Skin epidermis (tissue), 12 donors: Measurements from ENCODE around the gene FAM174C.
"Not testable (repeated sequence)": the region's sequence is repeated elsewhere in the genome, so short reads cannot be mapped to it uniquely, and the experiment has no call there.

Source experiments
- H3K27ac ChIP-seq, 21 experiments: fragments of 200-600 bp; sonication (generic) in 11 of 21; one replicate each; pipeline ENCODE4 v1.5.0; 2020; ENCODE audit warnings: mild to moderate bottlenecking in 3 of 21, inconsistent platforms in 2 of 21, moderate library complexity in 2 of 21
- H3K4me3 ChIP-seq, 7 experiments: fragments of 200-600 bp; sonication (generic) in 2 of 7; one replicate each; pipeline ENCODE4 v1.5.0; 2020; ENCODE audit warnings: inconsistent platforms in 2 of 7, mild to moderate bottlenecking in 2 of 7, moderate library complexity in 1 of 7

The FAM174C gene

GRCh38 chr19:1290703-1291651, 15.6 kb downstream of the FAM174C start:
- Histone ChIP-seq H3K27ac (no peak overlapping the region), H3K4me3 (no peak overlapping the region)

- H3K27ac ChIP-seq: no peak overlapping the region
- no peak overlapping the region for H3K4me3 ChIP-seq
Measured at GRCh38 chr19:1291761-1292418, 16.6 kb downstream of the FAM174C start.

GRCh38 chr19:1292419-1293151, 17.3 kb downstream of the FAM174C start:
- H3K4me3 ChIP-seq: no peak overlapping the region
- H3K27ac ChIP-seq: no peak overlapping the region

GRCh38 chr19:1293782-1294604, 18.7 kb downstream of the FAM174C start:
- no peak overlapping the region for H3K27ac ChIP-seq
- no peak overlapping the region for H3K4me3 ChIP-seq

- no peak overlapping the region for H3K27ac ChIP-seq
- H3K4me3 ChIP-seq: no peak overlapping the region
Measured at GRCh38 chr19:1294688-1295087, 19.4 kb downstream of the FAM174C start.

DNA sequence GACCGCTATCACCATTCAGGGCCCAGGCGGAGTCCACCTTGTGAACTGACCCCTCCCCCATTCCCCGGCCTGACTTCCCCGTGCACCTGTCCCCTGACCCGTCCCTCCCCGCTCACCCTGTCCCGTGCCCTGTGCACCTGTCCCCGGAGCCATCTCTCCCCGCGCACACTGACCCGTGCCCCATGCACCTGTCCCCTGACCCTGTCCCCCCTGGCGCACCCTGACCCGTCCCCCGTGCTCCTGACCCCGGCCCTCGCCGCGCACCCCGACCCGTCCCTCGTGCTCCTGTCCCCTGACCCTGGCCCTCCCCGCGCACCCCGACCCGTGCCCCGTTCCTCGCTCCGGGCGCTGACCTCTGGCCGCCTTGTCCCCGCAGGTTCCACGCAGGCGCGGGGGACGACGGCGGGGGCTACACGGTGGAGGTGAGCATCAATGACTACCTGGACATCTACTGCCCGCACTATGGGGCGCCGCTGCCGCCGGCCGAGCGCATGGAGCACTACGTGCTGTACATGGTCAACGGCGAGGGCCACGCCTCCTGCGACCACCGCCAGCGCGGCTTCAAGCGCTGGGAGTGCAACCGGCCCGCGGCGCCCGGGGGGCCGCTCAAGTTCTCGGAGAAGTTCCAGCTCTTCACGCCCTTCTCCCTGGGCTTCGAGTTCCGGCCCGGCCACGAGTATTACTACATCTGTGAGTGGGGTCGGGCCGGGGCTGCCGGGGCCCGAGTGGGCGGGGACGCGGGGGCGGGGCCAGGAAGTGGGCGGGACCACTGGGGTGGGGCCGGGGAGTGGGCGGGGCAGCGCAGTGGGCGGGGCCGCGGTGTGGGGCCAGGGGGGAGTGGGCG, 20.1 kb downstream of the FAM174C start:
- Histone ChIP-seq H3K27ac (no peak overlapping the region), H3K4me3 (no peak overlapping the region)

DNA sequence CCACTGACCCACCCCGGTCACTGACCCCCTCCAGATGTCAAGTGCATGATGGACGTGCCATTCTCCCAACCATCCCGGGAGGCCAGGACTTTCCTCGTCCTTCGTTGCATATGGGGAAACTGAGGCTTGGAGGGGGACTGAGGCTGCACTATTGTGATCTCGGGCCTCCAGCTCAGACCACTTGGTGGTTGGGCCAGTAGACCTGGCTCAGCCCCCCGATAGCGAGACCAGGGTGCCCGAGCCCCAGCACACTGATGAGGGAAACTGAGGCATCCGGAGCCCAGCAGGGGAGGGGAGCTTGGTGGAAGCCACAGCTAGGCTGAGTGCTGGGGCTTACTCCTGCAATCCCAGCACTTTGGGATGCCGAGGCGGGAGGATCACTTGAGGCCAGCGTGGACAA, 20.7 kb downstream of the FAM174C start:
- Histone ChIP-seq H3K27ac (no peak overlapping the region), H3K4me3 (no peak overlapping the region)

GRCh38 chr19:1296575-1297271, 21.4 kb downstream of the FAM174C start:
- no peak overlapping the region for H3K27ac ChIP-seq
- H3K4me3 ChIP-seq: no peak overlapping the region

DNA sequence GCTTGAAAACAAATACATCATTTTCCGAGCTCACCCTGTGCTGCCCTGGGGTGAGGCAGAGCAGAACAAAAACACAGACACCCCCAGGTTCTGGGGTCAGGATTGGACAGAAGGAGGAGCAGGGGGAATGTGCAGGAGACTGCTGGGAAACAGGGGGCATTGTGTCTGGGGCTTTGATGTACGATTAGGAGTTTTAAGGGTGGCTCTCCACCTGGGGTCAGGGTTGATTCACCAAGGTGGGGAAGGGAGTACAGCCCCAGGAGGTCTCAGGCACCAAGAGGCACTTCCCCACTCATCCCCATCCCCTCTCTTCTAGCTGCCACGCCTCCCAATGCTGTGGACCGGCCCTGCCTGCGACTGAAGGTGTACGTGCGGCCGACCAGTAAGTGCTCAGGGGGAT, 22.9 kb downstream of the FAM174C start:
- Histone ChIP-seq H3K4me3 (no peak overlapping the region), H3K27ac (no peak overlapping the region)

DNA sequence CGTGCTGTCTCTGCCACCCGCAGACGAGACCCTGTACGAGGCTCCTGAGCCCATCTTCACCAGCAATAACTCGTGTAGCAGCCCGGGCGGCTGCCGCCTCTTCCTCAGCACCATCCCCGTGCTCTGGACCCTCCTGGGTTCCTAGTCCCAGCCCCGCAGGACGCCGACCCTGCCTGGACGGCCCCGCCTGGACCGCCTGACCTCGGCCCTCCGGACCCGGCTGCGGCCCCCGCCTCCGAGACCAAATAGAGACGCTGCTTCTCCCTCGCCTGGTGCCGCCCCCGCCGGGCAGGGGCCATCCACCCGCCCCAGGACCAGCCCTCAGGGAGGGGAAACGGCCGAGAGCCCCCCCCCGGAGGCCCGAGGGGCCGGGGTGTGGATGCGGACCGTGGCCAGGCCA, 24.5 kb downstream of the FAM174C start:
- Histone ChIP-seq H3K27ac (no peak overlapping the region), H3K4me3 (no peak overlapping the region)

GRCh38 chr19:1300744-1301490, 25.6 kb downstream of the FAM174C start:
- H3K27ac ChIP-seq: no peak overlapping the region
- H3K4me3 ChIP-seq: no peak overlapping the region

- H3K27ac ChIP-seq: no peak overlapping the region
- H3K4me3 ChIP-seq: no peak overlapping the region
Measured at GRCh38 chr19:1302533-1303239, 27.4 kb downstream of the FAM174C start.

GRCh38 chr19:1304197-1304924, 29.0 kb downstream of the FAM174C start:
- no peak overlapping the region for H3K27ac ChIP-seq
- no peak overlapping the region for H3K4me3 ChIP-seq

DNA sequence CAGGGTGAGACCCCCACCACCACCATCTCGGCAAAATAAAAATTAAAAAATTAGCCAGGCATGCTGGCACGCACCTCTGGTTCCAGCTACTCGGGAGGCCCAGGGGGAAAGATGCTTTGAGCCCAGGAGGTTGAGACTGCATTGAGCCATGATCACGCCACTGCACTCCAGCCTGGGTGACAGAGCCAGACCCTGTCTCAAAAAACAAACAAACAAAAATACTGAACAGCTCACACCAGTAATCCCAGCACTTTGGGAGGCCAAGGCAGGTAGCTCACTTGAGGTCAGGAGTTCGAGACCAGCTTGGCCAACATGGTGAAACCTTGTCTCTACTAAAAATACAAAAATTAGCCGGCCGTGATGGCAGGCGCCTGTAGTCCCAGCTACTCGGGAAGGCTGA, 30.0 kb downstream of the FAM174C start:
- not testable (repeated sequence) for H3K27ac ChIP-seq, H3K4me3 ChIP-seq

GRCh38 chr19:1307320-1307719, 32.0 kb downstream of the FAM174C start:
- no peak overlapping the region for H3K27ac ChIP-seq
- H3K4me3 ChIP-seq: no peak overlapping the region

DNA sequence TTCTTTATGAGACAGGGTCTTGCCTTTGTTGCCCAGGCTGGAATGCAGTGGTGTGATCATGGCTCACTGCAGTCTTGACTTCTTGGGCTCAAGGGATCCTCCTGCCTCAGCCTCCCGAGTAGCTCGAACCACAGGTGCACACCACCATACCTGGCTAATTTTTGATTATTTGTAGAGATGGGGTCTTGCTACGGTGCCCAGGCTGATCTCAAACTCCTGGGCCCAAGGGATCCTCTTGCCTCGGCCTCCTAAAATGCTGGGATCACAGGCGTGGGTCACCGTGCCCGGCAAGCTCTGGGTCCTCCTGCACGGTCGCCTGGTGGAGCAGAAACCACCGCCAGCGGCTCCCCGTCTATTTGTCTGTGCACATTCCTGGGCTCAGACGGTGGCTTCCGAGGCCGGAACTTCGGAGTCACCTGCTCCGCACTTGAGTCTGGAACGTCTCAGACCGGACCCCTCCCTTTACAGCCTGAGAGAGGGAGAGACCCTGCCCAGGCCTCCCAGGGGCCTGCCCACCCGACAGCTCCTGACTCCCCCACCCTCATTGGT, 32.5 kb downstream of the FAM174C start:
- Histone ChIP-seq H3K4me3 (no peak overlapping the region), H3K27ac (no peak overlapping the region)
